Measurements from ENCODE around the gene ACSL5.

- TF ChIP-seq CTCF (IDR thresholded peaks at IDR 0.05; ENCODE audit: insufficient read depth, low read depth, low read length) (no peak), EZH2 (IDR thresholded peaks at IDR 0.05; ENCODE audit: insufficient read depth, low read length) (no peak)
Measured at GRCh38 chr10:112393827-112394226, 19.9 kb downstream of the ACSL5 start.

All from astrocyte (in vitro differentiated cells and primary cell).